ENCODE measurements around the gene LOXL3. TPM values are rescaled to one million over a fixed set of nuclear protein-coding genes. Genes with fewer than 3 reads are reported as not detected.
A peak's percentile ranks its signal among the peaks of the same experiment; 100 is the strongest.

Gene LOXL3
- polyA plus RNA-seq, 2 donors, result 0.71 to 0.79 TPM

GRCh38 chr2:74511104-74511989 is 42.4 kb downstream of the LOXL3 start:
- Histone ChIP-seq H3K36me3 (ENCODE audit: control insufficient read depth in 2 of 2, insufficient read depth in 2 of 2, low read length in 1 of 2) (no peaks in the 10 kb centered on the region), H3K27ac (ENCODE audit: low read depth in 2 of 2, low read length in 1 of 2) (no peak overlapping the region), H3K9me3 (ENCODE audit: control insufficient read depth in 2 of 2, insufficient read depth in 1 of 2, low read depth in 1 of 2, low read length in 1 of 2) (peaks cover 0 to 8% of the 10 kb centered on the region in 2 donors), H3K27me3 (ENCODE audit: control insufficient read depth in 1 of 2, insufficient read depth in 2 of 2, low read length in 2 of 2) (peaks cover 4 to 30% of the 10 kb centered on the region in 2 donors), H3K4me3 (ENCODE audit: low read depth in 1 of 2, low read length in 2 of 2) (no peak overlapping the region), H3K4me1 (ENCODE audit: control insufficient read depth in 2 of 2, insufficient read depth in 2 of 2, low read length in 1 of 2) (peaks cover 18 to 22% of the 10 kb centered on the region in 2 donors)
- 40 to 44% methylated on average over 11 of the region's 11 CpGs for WGBS, 2 donors

GRCh38 chr2:74510272-74510671 is 43.5 kb downstream of the LOXL3 start:
- Histone ChIP-seq H3K4me1 (ENCODE audit: control insufficient read depth in 2 of 2, insufficient read depth in 2 of 2, low read length in 1 of 2) (peaks cover 8 to 17% of the 10 kb centered on the region in 2 donors), H3K27ac (ENCODE audit: low read depth in 2 of 2, low read length in 1 of 2) (no peak overlapping the region), H3K9me3 (ENCODE audit: control insufficient read depth in 2 of 2, insufficient read depth in 1 of 2, low read depth in 1 of 2, low read length in 1 of 2) (peaks cover 0 to 6% of the 10 kb centered on the region in 2 donors), H3K27me3 (ENCODE audit: control insufficient read depth in 1 of 2, insufficient read depth in 2 of 2, low read length in 2 of 2) (peaks cover 4 to 20% of the 10 kb centered on the region in 2 donors), H3K4me3 (ENCODE audit: low read depth in 1 of 2, low read length in 2 of 2) (no peak overlapping the region), H3K36me3 (ENCODE audit: control insufficient read depth in 2 of 2, insufficient read depth in 2 of 2, low read length in 1 of 2) (peaks cover 0 to 5% of the 10 kb centered on the region in 2 donors)
- 84 to 92% methylated on average over 4 of the region's 4 CpGs for WGBS, 2 donors

- H3K36me3 ChIP-seq (ENCODE audit: control insufficient read depth in 2 of 2, insufficient read depth in 2 of 2, low read length in 1 of 2), result peaks cover 0 to 8% of the 10 kb centered on the region in 2 donors
- H3K27me3 ChIP-seq (ENCODE audit: control insufficient read depth in 1 of 2, insufficient read depth in 2 of 2, low read length in 2 of 2), result peaks cover 1 to 4% of the 10 kb centered on the region in 2 donors
- WGBS, 2 donors, result 10 to 12% methylated on average over 38 of the region's 38 CpGs
- H3K9me3 ChIP-seq (ENCODE audit: control insufficient read depth in 2 of 2, insufficient read depth in 1 of 2, low read depth in 1 of 2, low read length in 1 of 2), result peaks cover 0 to 3% of the 10 kb centered on the region in 2 donors
- peaks cover 0 to 11% of the 10 kb centered on the region in 2 donors for H3K4me1 ChIP-seq (ENCODE audit: control insufficient read depth in 2 of 2, insufficient read depth in 2 of 2, low read length in 1 of 2)
- peak overlapping the region; percentile 99 to 100 for H3K27ac ChIP-seq (ENCODE audit: low read depth in 2 of 2, low read length in 1 of 2)
- H3K4me3 ChIP-seq (ENCODE audit: low read depth in 1 of 2, low read length in 2 of 2), result peak overlapping the region; percentile 92 to 94
Measured at GRCh38 chr2:74507926-74508520, 45.7 kb downstream of the LOXL3 start.

GRCh38 chr2:74507145-74507925 is 46.4 kb downstream of the LOXL3 start, which contains the start of gene PCGF1:
TSS of gene PCGF1 (minus strand) at chr2:74507695. CDS start at chr2:74507668, 27 bp downstream.
- Histone ChIP-seq H3K27me3 (ENCODE audit: control insufficient read depth in 1 of 2, insufficient read depth in 2 of 2, low read length in 2 of 2) (no peaks in the 10 kb centered on the region), H3K4me1 (ENCODE audit: control insufficient read depth in 2 of 2, insufficient read depth in 2 of 2, low read length in 1 of 2) (peaks cover 0 to 11% of the 10 kb centered on the region in 2 donors), H3K9me3 (ENCODE audit: control insufficient read depth in 2 of 2, insufficient read depth in 1 of 2, low read depth in 1 of 2, low read length in 1 of 2) (no peaks in the 10 kb centered on the region), H3K36me3 (ENCODE audit: control insufficient read depth in 2 of 2, insufficient read depth in 2 of 2, low read length in 1 of 2) (peaks cover 0 to 8% of the 10 kb centered on the region in 2 donors), H3K4me3 (ENCODE audit: low read depth in 1 of 2, low read length in 2 of 2) (peak within 1 kb of the TSS; percentile 92 to 94), H3K27ac (ENCODE audit: low read depth in 2 of 2, low read length in 1 of 2) (peak within 1 kb of the TSS; percentile 99 to 100)
- 0 to 1% methylated on average over 53 to 56 of the region's 56 CpGs for WGBS, 2 donors

GRCh38 chr2:74505448-74506246 is 48.1 kb downstream of the LOXL3 start:
- Histone ChIP-seq H3K4me1 (ENCODE audit: control insufficient read depth in 2 of 2, insufficient read depth in 2 of 2, low read length in 1 of 2) (peaks cover 3 to 11% of the 10 kb centered on the region in 2 donors), H3K27ac (ENCODE audit: low read depth in 2 of 2, low read length in 1 of 2) (no peak overlapping the region), H3K9me3 (ENCODE audit: control insufficient read depth in 2 of 2, insufficient read depth in 1 of 2, low read depth in 1 of 2, low read length in 1 of 2) (no peaks in the 10 kb centered on the region), H3K4me3 (ENCODE audit: low read depth in 1 of 2, low read length in 2 of 2) (no peak overlapping the region), H3K27me3 (ENCODE audit: control insufficient read depth in 1 of 2, insufficient read depth in 2 of 2, low read length in 2 of 2) (no peaks in the 10 kb centered on the region), H3K36me3 (ENCODE audit: control insufficient read depth in 2 of 2, insufficient read depth in 2 of 2, low read length in 1 of 2) (peaks cover 0 to 8% of the 10 kb centered on the region in 2 donors)
- 94 to 95% methylated on average over 14 of the region's 14 CpGs for WGBS, 2 donors

GRCh38 chr2:74504591-74504990 is 49.2 kb downstream of the LOXL3 start:
- 91 to 94% methylated on average over 3 of the region's 3 CpGs for WGBS, 2 donors
- peaks cover 3 to 11% of the 10 kb centered on the region in 2 donors for H3K4me1 ChIP-seq (ENCODE audit: control insufficient read depth in 2 of 2, insufficient read depth in 2 of 2, low read length in 1 of 2)
- H3K36me3 ChIP-seq (ENCODE audit: control insufficient read depth in 2 of 2, insufficient read depth in 2 of 2, low read length in 1 of 2), result peaks cover 0 to 8% of the 10 kb centered on the region in 2 donors
- no peak overlapping the region for H3K27ac ChIP-seq (ENCODE audit: low read depth in 2 of 2, low read length in 1 of 2)
- H3K27me3 ChIP-seq (ENCODE audit: control insufficient read depth in 1 of 2, insufficient read depth in 2 of 2, low read length in 2 of 2), result peaks cover 0 to 9% of the 10 kb centered on the region in 2 donors
- H3K4me3 ChIP-seq (ENCODE audit: low read depth in 1 of 2, low read length in 2 of 2), result no peak overlapping the region
- no peaks in the 10 kb centered on the region for H3K9me3 ChIP-seq (ENCODE audit: control insufficient read depth in 2 of 2, insufficient read depth in 1 of 2, low read depth in 1 of 2, low read length in 1 of 2)

GRCh38 chr2:74503506-74504475 is 50.0 kb downstream of the LOXL3 start:
- peaks cover 0 to 13% of the 10 kb centered on the region in 2 donors for H3K27me3 ChIP-seq (ENCODE audit: control insufficient read depth in 1 of 2, insufficient read depth in 2 of 2, low read length in 2 of 2)

More at GRCh38 chr2:74503506-74504475, 50.0 kb downstream of the LOXL3 start:
- H3K27ac ChIP-seq (ENCODE audit: low read depth in 2 of 2, low read length in 1 of 2), result peak overlapping the region; percentile 16 to 37
- H3K4me3 ChIP-seq (ENCODE audit: low read depth in 1 of 2, low read length in 2 of 2), result peak overlapping the region; percentile 46 to 56
- peaks cover 0 to 8% of the 10 kb centered on the region in 2 donors for H3K36me3 ChIP-seq (ENCODE audit: control insufficient read depth in 2 of 2, insufficient read depth in 2 of 2, low read length in 1 of 2)
- WGBS, 2 donors, result 57 to 63% methylated on average over 45 of the region's 45 CpGs
- H3K9me3 ChIP-seq (ENCODE audit: control insufficient read depth in 2 of 2, insufficient read depth in 1 of 2, low read depth in 1 of 2, low read length in 1 of 2), result no peaks in the 10 kb centered on the region
- peaks cover 10 to 18% of the 10 kb centered on the region in 2 donors for H3K4me1 ChIP-seq (ENCODE audit: control insufficient read depth in 2 of 2, insufficient read depth in 2 of 2, low read length in 1 of 2)
